Activated naive CD4-positive, alpha-beta T cell treated with anti-CD3 and anti-CD28 coated beads for 36 hours (primary cell): ENCODE results near the gene DBI. TPM values are rescaled to one million over a fixed set of nuclear protein-coding genes. Genes with fewer than 3 reads are reported as not detected.

Source experiments
- CTCF ChIA-PET: fragments of 350-600 bp; sonication (Branson Sonifier 250); formaldehyde crosslinking; loops from one replicate; lab custom pipeline; 2021; ENCODE audit warnings: antibody characterized with exemption; lab: Charles Lee
- DNase-seq: peaks from one replicate; pipeline ENCODE4 v3.0.0-alpha.2; 2020
- H3K27ac Mint-ChIP-seq: one replicate; pipeline ENCODE4 v1.8.0; 2021; ENCODE audit warnings: mild to moderate bottlenecking, mixed read lengths
- H3K27me3 Mint-ChIP-seq: one replicate; pipeline ENCODE4 v1.8.0; 2021; ENCODE audit warnings: low read depth, mixed read lengths
- H3K36me3 Mint-ChIP-seq: one replicate; pipeline ENCODE4 v1.8.0; 2021; ENCODE audit warnings: low read depth, mixed read lengths
- H3K4me1 Mint-ChIP-seq: one replicate; pipeline ENCODE4 v1.8.0; 2021; ENCODE audit warnings: low read depth, mixed read lengths
- H3K4me3 Mint-ChIP-seq: one replicate; pipeline ENCODE4 v1.8.0; 2021; ENCODE audit warnings: mild to moderate bottlenecking, moderate library complexity, mixed read lengths
- H3K9me3 Mint-ChIP-seq: one replicate; pipeline ENCODE4 v1.8.0; 2021; ENCODE audit warnings: mixed read lengths
- intact Hi-C: fragments of 100-400 bp; cut with micrococcal nuclease; formaldehyde crosslinking; loops from one replicate; pipeline ENCODE4 v1.15.1; 2023
- total RNA-seq, 2 experiments: library from RNA; stranded (reverse); gene quantifications; one replicate each; pipeline ENCODE4 v1.2.3, GENCODE V29; 2021

The DBI gene
- total RNA-seq, 2 experiments from 2014 or later = 133 to 134 TPM

- Mint-ChIP-seq H3K4me3 (no peak overlapping the region), H3K4me1 (peaks cover 17% of the 10 kb centered on the region), H3K27me3 (no peaks in the 10 kb centered on the region), H3K36me3 (peaks cover 10% of the 10 kb centered on the region), H3K9me3 (no peaks in the 10 kb centered on the region), H3K27ac (no peak overlapping the region)
- CTCF ChIA-PET = no interaction called here
- intact Hi-C loops = no loop called here
- DNase-seq = peak; percentile 25
These were observed 27.8 kb upstream of the DBI start for GRCh38 chr2:119338826-119339561.

GRCh38 chr2:119339562-119339923 is 27.2 kb upstream of the DBI start:
- Mint-ChIP-seq H3K4me1 (peaks cover 17% of the 10 kb centered on the region), H3K4me3 (no peak overlapping the region), H3K36me3 (peaks cover 9% of the 10 kb centered on the region), H3K27ac (no peak overlapping the region), H3K9me3 (no peaks in the 10 kb centered on the region), H3K27me3 (no peaks in the 10 kb centered on the region)
- no peak for DNase-seq
- CTCF ChIA-PET = no interaction called here
- intact Hi-C loops = no loop called here

- intact Hi-C loops = no loop called here
- no peak for DNase-seq
- CTCF ChIA-PET = no interaction called here
- Mint-ChIP-seq H3K27me3 (no peaks in the 10 kb centered on the region), H3K36me3 (peaks cover 4% of the 10 kb centered on the region), H3K9me3 (no peaks in the 10 kb centered on the region), H3K27ac (no peak overlapping the region), H3K4me1 (peaks cover 17% of the 10 kb centered on the region), H3K4me3 (no peak overlapping the region)
These were observed 25.1 kb upstream of the DBI start for GRCh38 chr2:119341684-119342083.

GRCh38 chr2:119349289-119349688 is 17.5 kb upstream of the DBI start:
- DNase-seq = no peak
- Mint-ChIP-seq H3K9me3 (no peaks in the 10 kb centered on the region), H3K4me3 (no peak overlapping the region), H3K27me3 (no peaks in the 10 kb centered on the region), H3K4me1 (no peaks in the 10 kb centered on the region), H3K27ac (no peak overlapping the region), H3K36me3 (no peaks in the 10 kb centered on the region)
- intact Hi-C loops = no loop called here
- CTCF ChIA-PET = no interaction called here

- Mint-ChIP-seq H3K9me3 (no peaks in the 10 kb centered on the region), H3K27ac (no peak overlapping the region), H3K36me3 (no peaks in the 10 kb centered on the region), H3K27me3 (no peaks in the 10 kb centered on the region), H3K4me1 (no peaks in the 10 kb centered on the region), H3K4me3 (no peak overlapping the region)
- CTCF ChIA-PET = interaction anchor here (0.7 kb wide), 1 partner anchor 327 kb away, joined by 3 read pairs; no protein-coding TSS in a partner anchor
- intact Hi-C loops = no loop called here
- no peak for DNase-seq
These were observed 16.3 kb upstream of the DBI start for GRCh38 chr2:119350311-119350998.

GRCh38 chr2:119352357-119352756 is 14.4 kb upstream of the DBI start:
- no peaks in the 10 kb centered on the region for H3K27me3 Mint-ChIP-seq
- no peak overlapping the region for H3K4me3 Mint-ChIP-seq
- H3K9me3 Mint-ChIP-seq = no peaks in the 10 kb centered on the region
- no peak for DNase-seq
- peaks cover 2% of the 10 kb centered on the region for H3K36me3 Mint-ChIP-seq
- no peak overlapping the region for H3K27ac Mint-ChIP-seq
- H3K4me1 Mint-ChIP-seq = peaks cover 6% of the 10 kb centered on the region
- intact Hi-C loops = no loop called here
- CTCF ChIA-PET = no interaction called here

- CTCF ChIA-PET = no interaction called here
- intact Hi-C loops = no loop called here
- H3K27me3 Mint-ChIP-seq = no peaks in the 10 kb centered on the region
- H3K4me1 Mint-ChIP-seq = peaks cover 6% of the 10 kb centered on the region
- H3K4me3 Mint-ChIP-seq = no peak overlapping the region
- H3K36me3 Mint-ChIP-seq = peaks cover 2% of the 10 kb centered on the region
- no peak for DNase-seq
- H3K9me3 Mint-ChIP-seq = no peaks in the 10 kb centered on the region
- H3K27ac Mint-ChIP-seq = no peak overlapping the region
These were observed 11.9 kb upstream of the DBI start for GRCh38 chr2:119354860-119355259.

- H3K4me3 Mint-ChIP-seq = no peak overlapping the region
- H3K36me3 Mint-ChIP-seq = peaks cover 2% of the 10 kb centered on the region
- intact Hi-C loops = loop anchor here (10.0 kb wide), 1 partner anchor 895 kb away; the partner anchor contains the start of gene RALB
These were observed 7.0 kb upstream of the DBI start for GRCh38 chr2:119359774-119360173.

GRCh38 chr2:119360423-119360966 is 6.3 kb upstream of the DBI start:
- no peaks in the 10 kb centered on the region for H3K9me3 Mint-ChIP-seq

More at GRCh38 chr2:119359774-119360173, 7.0 kb upstream of the DBI start:
- H3K27me3 Mint-ChIP-seq = no peaks in the 10 kb centered on the region
- no peak for DNase-seq
- CTCF ChIA-PET = interaction anchor here (0.6 kb wide), 1 partner anchor 79 kb away, joined by 3 read pairs; no protein-coding TSS in a partner anchor
- no peaks in the 10 kb centered on the region for H3K9me3 Mint-ChIP-seq
- H3K27ac Mint-ChIP-seq = no peak overlapping the region
- peaks cover 21% of the 10 kb centered on the region for H3K4me1 Mint-ChIP-seq

GRCh38 chr2:119364798-119365197 is 2.0 kb upstream of the DBI start:
- intact Hi-C loops = loop anchor here (5.0 to 10.0 kb wide), 4 partner anchors 333 to 1352 kb away; partner anchors contain the start of genes CCDC93 and RALB
- Mint-ChIP-seq H3K4me1 (peaks cover 39% of the 10 kb centered on the region), H3K27ac (no peak overlapping the region), H3K4me3 (peak overlapping the region; percentile 99), H3K27me3 (no peaks in the 10 kb centered on the region), H3K9me3 (no peaks in the 10 kb centered on the region), H3K36me3 (peaks cover 10% of the 10 kb centered on the region)
- DNase-seq = no peak
- CTCF ChIA-PET = no interaction called here

More at GRCh38 chr2:119360423-119360966, 6.3 kb upstream of the DBI start:
- no peak for DNase-seq
- intact Hi-C loops = loop anchor here (10.0 kb wide), 1 partner anchor 894 kb away; the partner anchor contains the start of gene RALB
- Mint-ChIP-seq H3K27me3 (no peaks in the 10 kb centered on the region), H3K4me1 (peaks cover 27% of the 10 kb centered on the region), H3K27ac (no peak overlapping the region), H3K4me3 (no peak overlapping the region), H3K36me3 (peaks cover 2% of the 10 kb centered on the region)
- CTCF ChIA-PET = no interaction called here

GRCh38 chr2:119365436-119365835 is 1.3 kb upstream of the DBI start:
- intact Hi-C loops = loop anchor here (5.0 to 10.0 kb wide), 4 partner anchors 332 to 1353 kb away; partner anchors contain the start of genes CCDC93 and RALB
- no peak for DNase-seq
- CTCF ChIA-PET = no interaction called here
- Mint-ChIP-seq H3K4me1 (peaks cover 42% of the 10 kb centered on the region), H3K9me3 (no peaks in the 10 kb centered on the region), H3K36me3 (peaks cover 15% of the 10 kb centered on the region), H3K27ac (peak overlapping the region; percentile 92), H3K27me3 (no peaks in the 10 kb centered on the region), H3K4me3 (peak overlapping the region; percentile 99)

- Mint-ChIP-seq H3K4me1 (peaks cover 42% of the 10 kb centered on the region), H3K27ac (peak overlapping the region; percentile 92), H3K9me3 (no peaks in the 10 kb centered on the region), H3K4me3 (peak overlapping the region; percentile 99), H3K27me3 (no peaks in the 10 kb centered on the region), H3K36me3 (peaks cover 22% of the 10 kb centered on the region)
- intact Hi-C loops = loop anchor here (1.0 to 10.0 kb wide), 11 partner anchors 313 to 1552 kb away; partner anchors contain the start of genes CCDC93, DDX18, EPB41L5 and INSIG2
- CTCF ChIA-PET = no interaction called here
- no peak for DNase-seq
These were observed 572 bp upstream of the DBI start for GRCh38 chr2:119366161-119366648.
